Adrenal gland (tissue), 12 donors: ENCODE data around the gene ZNF425. TPM values are rescaled to one million over a fixed set of nuclear protein-coding genes. Genes with fewer than 3 reads are reported as not detected.

ENCODE experiments used
- DNase-seq, 7 donors: peaks; one replicate each; pipeline ENCODE4 v3.0.0-alpha.2; 2019 to 2020
- H3K27ac ChIP-seq, 5 donors: fragments of 200-600 bp; sonication (generic) in 4 of 5; 1 replicate in 3 of 5; 2 replicates in 2 of 5; pipeline versions ENCODE4 v1.5.1 to v1.8.0; 2016 to 2020; ENCODE audit warnings: mild to moderate bottlenecking in 1 of 5
- H3K27me3 ChIP-seq: fragments of 200-600 bp; 2 replicates; pipeline ENCODE4 v1.8.0; 2021
- H3K36me3 ChIP-seq, 2 donors: fragments of 200-600 bp; replicated peaks in 1 of 2; 1 replicate in 1 of 2; 2 replicates in 1 of 2; pipeline versions ENCODE4 v1.5.1 to v1.8.0; 2018 to 2022
- H3K4me1 ChIP-seq, 2 donors: fragments of 200-600 bp; replicated peaks in 1 of 2; 1 replicate in 1 of 2; 2 replicates in 1 of 2; pipeline versions ENCODE4 v1.5.1 to v1.8.0; 2018 to 2021
- H3K4me3 ChIP-seq, 4 donors: fragments of 200-600 bp; sonication (generic) in 3 of 4; one replicate each; pipeline ENCODE4 v1.5.1; 2016 to 2018
- H3K9me3 ChIP-seq, 3 donors: fragments of 200-600 bp; sonication (generic) in 1 of 3; replicated peaks in 1 of 3; 1 replicate in 2 of 3; 2 replicates in 1 of 3; pipeline versions ENCODE4 v1.5.1 to v1.8.0; 2016 to 2021
- CTCF ChIP-seq, 6 experiments: fragments of 450-650 bp in 4 of 6; fragments of 200-600 bp in 2 of 6; sonication (generic) in 1 of 6; IDR thresholded peaks; 1 replicate in 5 of 6; 2 replicates in 1 of 6; pipeline versions ENCODE4 v1.5.1 to v1.8.0; 2016 to 2021; ENCODE audit warnings: antibody characterized with exemption in 6 of 6, mild to moderate bottlenecking in 2 of 6, moderate library complexity in 1 of 6
- POLR2A ChIP-seq, 2 donors: fragments of 450-650 bp; IDR thresholded peaks; one replicate each; pipeline ENCODE4 v1.6.1; 2017; ENCODE audit warnings: antibody characterized with exemption in 2 of 2, mild to moderate bottlenecking in 2 of 2, moderate library complexity in 1 of 2
- WGBS, 4 donors: extraction: QIAGEN DNeasy Blood & Tissue Kit in 2 of 4; methylation state at CpG; one replicate each; pipeline versions ENCODE4 v1.1.5 to v1.1.7; 2013 to 2017; 5-methylcytosine and 5-hydroxymethylcytosine counted together
- intact Hi-C, 2 donors: fragments of 100-400 bp; cut with DNase I; formaldehyde crosslinking; loops; one replicate each; pipeline versions ENCODE4 v1.14.1 to v1.15.0; 2022 to 2023
- polyA plus RNA-seq, 3 donors: library from polyadenylated mRNA; stranded (reverse); fragments of 200-250 nt in 2 of 3; fragments of 350-450 nt in 1 of 3; fragmentation: Illumina TruSeq in 1 of 3; extraction: RNeasy Lipid Tissue Mini Kit (QIAGEN cat#74804) in 1 of 3; gene quantifications; one replicate each; pipeline ENCODE4 v1.2.3, GENCODE V29; 2013 to 2014
- total RNA-seq, 9 donors: library from RNA; depleted of rRNA in 4 of 9; stranded (reverse); fragments of >200 nt in 4 of 9; fragments of 120-200 nt in 1 of 9; fragmentation: NEBNext Ultra II Directional in 1 of 9; extraction: Animal tissue kit (Norgen Biotek cat#: 25700) in 1 of 9; gene quantifications; one replicate each; pipeline versions ENCODE4 v1.1.0 to v1.2.4, GENCODE V29; 2013 to 2023
- donor health status: healthy with polysubstance abuse.
- donor health status: Bipolar disorder and iron deficiency.
- donor health status: DM: yes; HTN: yes; CAD: no.
- donor health status: DM: no; HTN: no; CAD: no.
- donor health status: DM: no; HTN: no; CAD: no.
- donor health status: DM: yes; HTN: yes; CAD: no.

ZNF425 gene
- total and polyA plus RNA-seq, 12 donors, result 0.36 to 3.1 (median 1.5) TPM

- Histone ChIP-seq H3K4me3 (peak within 1 kb of the TSS; percentile 59 to 98 (median 82)), H3K4me1 (peaks cover 4 to 11% of the 10 kb centered on the region in 2 donors), H3K9me3 (no peaks in the 10 kb centered on the region), H3K27ac (peak within 1 kb of the TSS; percentile 91 to 97 (median 92)), H3K27me3 (no peaks in the 10 kb centered on the region), H3K36me3 (no peaks in the 10 kb centered on the region)
- peak; percentile 71 to 96 (median 92) for TF ChIP-seq CTCF (IDR thresholded peaks at IDR 0.05)
- TF ChIP-seq POLR2A (IDR thresholded peaks at IDR 0.05), result peak; percentile 77 to 85
- 0 to 1% (median 1%) methylated on average over 33 to 77 of the region's 77 CpGs for WGBS, 4 donors
- peak; percentile 83 to 90 (median 86) for DNase-seq
- intact Hi-C loops, result loop anchor here (5.0 to 10.0 kb wide), 3 partner anchors 54 to 86 kb away; partner anchors contain the start of gene ZNF398 (in 1 of the 2)
These were observed 35.5 kb downstream of the ZNF425 start, which contains the start of gene ZNF786 for GRCh38 chr7:149090397-149091195. TSS of gene ZNF786 (minus strand) at chr7:149090718. CDS start at chr7:149090640, 78 bp downstream.

DNA sequence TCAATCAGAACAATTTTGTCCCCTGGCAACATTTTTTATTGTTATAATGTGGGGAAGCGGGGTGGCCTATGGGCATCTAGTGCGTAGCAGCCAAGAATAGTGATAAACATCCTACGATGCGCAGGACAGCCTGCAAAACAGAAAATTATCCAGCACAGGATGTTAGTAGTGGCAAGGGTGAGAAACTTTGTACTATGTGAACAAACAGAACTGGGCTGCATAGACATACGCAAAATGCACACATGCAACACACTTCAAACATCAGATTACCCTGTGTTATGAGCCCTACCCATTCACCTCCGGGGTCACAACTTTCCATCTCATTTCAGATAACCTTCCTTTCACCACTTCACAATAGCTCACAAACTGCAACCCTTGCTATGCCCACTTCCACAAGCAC lies 38.7 kb downstream of the ZNF425 start:
- Histone ChIP-seq H3K27ac (no peak overlapping the region), H3K36me3 (no peaks in the 10 kb centered on the region), H3K4me1 (peaks cover 4 to 11% of the 10 kb centered on the region in 2 donors), H3K4me3 (no peak overlapping the region), H3K9me3 (no peaks in the 10 kb centered on the region), H3K27me3 (no peaks in the 10 kb centered on the region)
- 95 to 98% (median 96%) methylated on average over 6 of the region's 6 CpGs for WGBS, 4 donors
- no peak for DNase-seq
- TF ChIP-seq CTCF (IDR thresholded peaks at IDR 0.05), result no peak
- TF ChIP-seq POLR2A (IDR thresholded peaks at IDR 0.05), result no peak
- intact Hi-C loops, result no loop called here

GRCh38 chr7:149085866-149086265 lies 40.3 kb downstream of the ZNF425 start:
- no peak for DNase-seq
- Histone ChIP-seq H3K27me3 (no peaks in the 10 kb centered on the region), H3K4me3 (no peak overlapping the region), H3K27ac (no peak overlapping the region), H3K4me1 (peaks cover 4 to 5% of the 10 kb centered on the region in 2 donors), H3K36me3 (no peaks in the 10 kb centered on the region), H3K9me3 (no peaks in the 10 kb centered on the region)
- intact Hi-C loops, result no loop called here
- no peak for TF ChIP-seq CTCF (IDR thresholded peaks at IDR 0.05)
- TF ChIP-seq POLR2A (IDR thresholded peaks at IDR 0.05), result no peak
- WGBS, 4 donors, result 67 to 89% (median 82%) methylated on average over 1 of the region's 1 CpG

- WGBS, 4 donors, result 90 to 96% (median 94%) methylated on average over 2 of the region's 2 CpGs
These were observed 41.7 kb downstream of the ZNF425 start for GRCh38 chr7:149084407-149084806.

More at GRCh38 chr7:149084407-149084806, 41.7 kb downstream of the ZNF425 start:
- Histone ChIP-seq H3K27me3 (no peaks in the 10 kb centered on the region), H3K4me3 (no peak overlapping the region), H3K4me1 (no peaks in the 10 kb centered on the region), H3K27ac (no peak overlapping the region), H3K36me3 (no peaks in the 10 kb centered on the region), H3K9me3 (no peaks in the 10 kb centered on the region)
- intact Hi-C loops, result no loop called here
- TF ChIP-seq POLR2A (IDR thresholded peaks at IDR 0.05) (no peak), CTCF (IDR thresholded peaks at IDR 0.05) (no peak)
- no peak for DNase-seq
